CD4-positive, CD25-positive, alpha-beta regulatory T cell (primary cell): ENCODE results near the gene TBX2. TPM values are rescaled to one million over a fixed set of nuclear protein-coding genes. Genes with fewer than 3 reads are reported as not detected.

Experiments
- ATAC-seq, 2 donors: fragments of 150-1000 bp; cut with Tn5 transposase; one replicate each; pipeline ENCODE4 v1.10.0; 2021; ENCODE audit warnings: low read depth in 2 of 2, moderate number of reproducible peaks in 2 of 2, moderate library complexity in 1 of 2
- DNase-seq, 3 donors: peaks; one replicate each; pipeline versions ENCODE4 v3.0.0 to v3.0.0-alpha.2; 2012 to 2022; ENCODE audit warnings: mixed read lengths in 1 of 3
- H3K27ac ChIP-seq: one replicate; pipeline ENCODE4 v1.7.0; 2013; ENCODE audit warnings: mild to moderate bottlenecking, low read length; ENCODE audit not compliant: insufficient read depth, poor library complexity, severe bottlenecking
- H3K27me3 ChIP-seq: one replicate; pipeline ENCODE4 v1.7.0; 2013; ENCODE audit warnings: low read length; ENCODE audit not compliant: control insufficient read depth, insufficient read depth
- H3K36me3 ChIP-seq: one replicate; pipeline ENCODE4 v1.7.0; 2013; ENCODE audit warnings: mild to moderate bottlenecking, low read length, moderate library complexity; ENCODE audit not compliant: control insufficient read depth, insufficient read depth
- H3K4me1 ChIP-seq: 2 replicates; pipeline ENCODE4 v1.7.0; 2013; ENCODE audit warnings: mild to moderate bottlenecking, low read length; ENCODE audit not compliant: insufficient read depth, control insufficient read depth, poor library complexity, severe bottlenecking
- H3K4me3 ChIP-seq: one replicate; pipeline ENCODE4 v1.7.0; 2013; ENCODE audit warnings: low read depth, mild to moderate bottlenecking, low read length, moderate library complexity
- H3K9me3 ChIP-seq, 2 experiments: 1 replicate in 1 of 2; 2 replicates in 1 of 2; pipeline ENCODE4 v1.7.0; 2013; ENCODE audit warnings: low read length in 2 of 2, mild to moderate bottlenecking in 1 of 2, moderate library complexity in 1 of 2; ENCODE audit not compliant: control insufficient read depth in 2 of 2
- H3K27ac Mint-ChIP-seq, 3 donors: one replicate each; pipeline ENCODE4 v1.8.0; 2020 to 2022; ENCODE audit warnings: mild to moderate bottlenecking in 3 of 3, mixed read lengths in 3 of 3, moderate library complexity in 2 of 3
- H3K27me3 Mint-ChIP-seq: one replicate; pipeline ENCODE4 v1.8.0; 2022; ENCODE audit warnings: mild to moderate bottlenecking, mixed read lengths
- H3K36me3 Mint-ChIP-seq: one replicate; pipeline ENCODE4 v1.8.0; 2020; ENCODE audit warnings: mixed read lengths
- H3K4me1 Mint-ChIP-seq, 4 donors: one replicate each; pipeline ENCODE4 v1.8.0; 2020 to 2022; ENCODE audit warnings: mixed read lengths in 4 of 4, mild to moderate bottlenecking in 1 of 4
- H3K4me3 Mint-ChIP-seq, 4 donors: one replicate each; pipeline ENCODE4 v1.8.0; 2020 to 2022; ENCODE audit warnings: mild to moderate bottlenecking in 4 of 4, mixed read lengths in 4 of 4, moderate library complexity in 3 of 4
- H3K9me3 Mint-ChIP-seq, 7 donors: one replicate each; pipeline ENCODE4 v1.8.0; 2020 to 2022; ENCODE audit warnings: mixed read lengths in 7 of 7, mild to moderate bottlenecking in 3 of 7, moderate library complexity in 2 of 7
- polyA plus RNA-seq, 4 donors: library from polyadenylated mRNA; unstranded; fragments of 300-500 nt; fragmentation: Illumina TruSeq; gene quantifications; one replicate each; pipeline ENCODE4 v1.2.3, GENCODE V29; 2021
- total RNA-seq: library from RNA; stranded (reverse); gene quantifications from one replicate; pipeline ENCODE4 v1.2.3, GENCODE V29; 2022

TBX2 gene
- total and polyA plus RNA-seq, 5 donors from 2014 or later = not detected

GRCh38 chr17:61387511-61388305 lies 11.9 kb upstream of the TBX2 start:
- H3K4me3 Mint-ChIP-seq = no peak overlapping the region
- Histone ChIP-seq H3K4me1 (no peaks in the 10 kb centered on the region), H3K4me3 (no peak overlapping the region), H3K9me3 (no peaks in the 10 kb centered on the region), H3K36me3 (peaks cover 2% of the 10 kb centered on the region), H3K27me3 (no peaks in the 10 kb centered on the region), H3K27ac (no peak overlapping the region)
- DNase-seq (no peak), ATAC-seq (no peak)
- no peaks in the 10 kb centered on the region for H3K9me3 Mint-ChIP-seq
- peaks cover 0 to 3% (median 1%) of the 10 kb centered on the region in 4 donors for H3K4me1 Mint-ChIP-seq
- H3K27ac Mint-ChIP-seq = no peak overlapping the region
- peaks cover 4% of the 10 kb centered on the region for H3K27me3 Mint-ChIP-seq
- peaks cover 10% of the 10 kb centered on the region for H3K36me3 Mint-ChIP-seq

- peaks cover 4% of the 10 kb centered on the region for H3K27me3 Mint-ChIP-seq
- no peak overlapping the region for H3K4me3 Mint-ChIP-seq
- H3K36me3 ChIP-seq = peaks cover 2% of the 10 kb centered on the region
- no peak for DNase-seq
- H3K9me3 ChIP-seq = no peaks in the 10 kb centered on the region
- ATAC-seq = no peak
- peaks cover 0 to 3% (median 1%) of the 10 kb centered on the region in 4 donors for H3K4me1 Mint-ChIP-seq
- H3K27me3 ChIP-seq = no peaks in the 10 kb centered on the region
- peak overlapping the region in 1 of 3 donors; percentile 12 for H3K27ac Mint-ChIP-seq
- peaks cover 10% of the 10 kb centered on the region for H3K36me3 Mint-ChIP-seq
- H3K9me3 Mint-ChIP-seq = no peaks in the 10 kb centered on the region
- no peaks in the 10 kb centered on the region for H3K4me1 ChIP-seq
- no peak overlapping the region for H3K4me3 ChIP-seq
- no peak overlapping the region for H3K27ac ChIP-seq
These were observed 10.9 kb upstream of the TBX2 start for GRCh38 chr17:61388561-61389356.

- Histone ChIP-seq H3K4me1 (no peaks in the 10 kb centered on the region), H3K27me3 (no peaks in the 10 kb centered on the region), H3K27ac (no peak overlapping the region), H3K9me3 (no peaks in the 10 kb centered on the region), H3K36me3 (peaks cover 2% of the 10 kb centered on the region), H3K4me3 (no peak overlapping the region)
- H3K27ac Mint-ChIP-seq = no peak overlapping the region
- peaks cover 0 to 3% (median 1%) of the 10 kb centered on the region in 4 donors for H3K4me1 Mint-ChIP-seq
- no peak overlapping the region for H3K4me3 Mint-ChIP-seq
- DNase-seq = no peak
- H3K36me3 Mint-ChIP-seq = peaks cover 10% of the 10 kb centered on the region
- peak; percentile 16 to 32 for ATAC-seq
- no peaks in the 10 kb centered on the region for H3K9me3 Mint-ChIP-seq
- H3K27me3 Mint-ChIP-seq = peaks cover 10% of the 10 kb centered on the region
These were observed 9.8 kb upstream of the TBX2 start for GRCh38 chr17:61389670-61390478.

DNA sequence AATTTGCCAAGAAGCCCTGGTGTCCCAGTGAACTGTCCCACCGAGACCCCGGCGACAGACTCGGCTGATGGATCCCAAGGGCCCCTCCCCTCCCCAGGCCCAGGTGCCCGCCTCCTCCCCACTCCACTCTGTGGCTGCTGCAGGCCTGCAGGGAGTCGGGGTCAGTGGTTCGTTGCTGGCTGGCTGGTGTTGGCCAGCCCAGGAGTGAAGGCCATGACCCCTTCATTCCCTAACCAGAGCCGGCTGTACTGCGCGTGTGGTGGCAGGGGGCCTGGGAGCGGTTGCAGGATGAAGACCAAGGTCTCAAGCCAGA lies 9.2 kb upstream of the TBX2 start:
- H3K9me3 ChIP-seq = no peaks in the 10 kb centered on the region
- Mint-ChIP-seq H3K4me3 (no peak overlapping the region), H3K4me1 (peaks cover 0 to 5% (median 2%) of the 10 kb centered on the region in 4 donors), H3K27me3 (peaks cover 16% of the 10 kb centered on the region), H3K9me3 (no peaks in the 10 kb centered on the region), H3K36me3 (peaks cover 10% of the 10 kb centered on the region), H3K27ac (no peak overlapping the region)
- DNase-seq = no peak
- no peaks in the 10 kb centered on the region for H3K27me3 ChIP-seq
- H3K4me1 ChIP-seq = no peaks in the 10 kb centered on the region
- H3K27ac ChIP-seq = no peak overlapping the region
- H3K36me3 ChIP-seq = peaks cover 2% of the 10 kb centered on the region
- ATAC-seq = no peak
- no peak overlapping the region for H3K4me3 ChIP-seq

- H3K27me3 ChIP-seq = no peaks in the 10 kb centered on the region
- peaks cover 0 to 5% (median 2%) of the 10 kb centered on the region in 4 donors for H3K4me1 Mint-ChIP-seq
- H3K4me3 Mint-ChIP-seq = no peak overlapping the region
These were observed 7.9 kb upstream of the TBX2 start for GRCh38 chr17:61391595-61392291.

GRCh38 chr17:61392679-61393078 lies 7.0 kb upstream of the TBX2 start:
- H3K4me3 Mint-ChIP-seq = no peak overlapping the region
- no peaks in the 10 kb centered on the region for H3K9me3 ChIP-seq
- peaks cover 0 to 8% (median 2%) of the 10 kb centered on the region in 4 donors for H3K4me1 Mint-ChIP-seq
- H3K27ac Mint-ChIP-seq = no peak overlapping the region
- peaks cover 25% of the 10 kb centered on the region for H3K27me3 Mint-ChIP-seq
- no peaks in the 10 kb centered on the region for H3K9me3 Mint-ChIP-seq
- no peak for DNase-seq
- peaks cover 2% of the 10 kb centered on the region for H3K36me3 ChIP-seq
- ATAC-seq = no peak
- H3K4me1 ChIP-seq = peaks cover 14% of the 10 kb centered on the region
- peaks cover 10% of the 10 kb centered on the region for H3K36me3 Mint-ChIP-seq
- H3K27me3 ChIP-seq = no peaks in the 10 kb centered on the region
- H3K27ac ChIP-seq = no peak overlapping the region
- H3K4me3 ChIP-seq = no peak overlapping the region

More at GRCh38 chr17:61391595-61392291, 7.9 kb upstream of the TBX2 start:
- Histone ChIP-seq H3K27ac (no peak overlapping the region), H3K9me3 (no peaks in the 10 kb centered on the region), H3K4me1 (peaks cover 5% of the 10 kb centered on the region), H3K4me3 (no peak overlapping the region), H3K36me3 (peaks cover 2% of the 10 kb centered on the region)
- Mint-ChIP-seq H3K27ac (no peak overlapping the region), H3K9me3 (no peaks in the 10 kb centered on the region), H3K27me3 (peaks cover 22% of the 10 kb centered on the region), H3K36me3 (peaks cover 10% of the 10 kb centered on the region)
- DNase-seq (no peak), ATAC-seq (no peak)

- Histone ChIP-seq H3K36me3 (peaks cover 2% of the 10 kb centered on the region), H3K9me3 (no peaks in the 10 kb centered on the region), H3K27ac (no peak overlapping the region), H3K4me3 (no peak overlapping the region), H3K27me3 (no peaks in the 10 kb centered on the region), H3K4me1 (peaks cover 21% of the 10 kb centered on the region)
- no peak overlapping the region for H3K27ac Mint-ChIP-seq
- no peak overlapping the region for H3K4me3 Mint-ChIP-seq
- peaks cover 0 to 16% (median 7%) of the 10 kb centered on the region in 4 donors for H3K4me1 Mint-ChIP-seq
- peaks cover 6% of the 10 kb centered on the region for H3K36me3 Mint-ChIP-seq
- peaks cover 31% of the 10 kb centered on the region for H3K27me3 Mint-ChIP-seq
- no peaks in the 10 kb centered on the region for H3K9me3 Mint-ChIP-seq
- DNase-seq (no peak), ATAC-seq (no peak)
These were observed 6.1 kb upstream of the TBX2 start for GRCh38 chr17:61393550-61393903.
